Activated T-helper 2 cell treated with anti-CD3 and anti-CD28 coated beads, Interferon-gamma antibody, Interleukin-2, Interleukin-4, amounts not matched to agents 10 μg/mL and 5 μg/mL and 100 μg/mL, durations not matched to agents 14 hours and 24 hours and 36 hours (primary cell): ENCODE data around the gene PRKAG2. TPM values are rescaled to one million over a fixed set of nuclear protein-coding genes. Genes with fewer than 3 reads are reported as not detected.

Experiments
- DNase-seq: peaks from one replicate; pipeline ENCODE4 v3.0.0; 2021; ENCODE audit warnings: low spot score
- H3K27ac Mint-ChIP-seq: one replicate; pipeline ENCODE4 v1.8.0; 2021; ENCODE audit warnings: mixed read lengths
- H3K27me3 Mint-ChIP-seq: one replicate; pipeline ENCODE4 v1.8.0; 2021; ENCODE audit warnings: low read depth, mixed read lengths
- H3K36me3 Mint-ChIP-seq: one replicate; pipeline ENCODE4 v1.8.0; 2021; ENCODE audit warnings: low read depth, mixed read lengths
- H3K4me1 Mint-ChIP-seq: one replicate; pipeline ENCODE4 v1.8.0; 2021; ENCODE audit warnings: low read depth, mixed read lengths
- H3K4me3 Mint-ChIP-seq: one replicate; pipeline ENCODE4 v1.8.0; 2021; ENCODE audit warnings: low read depth, mild to moderate bottlenecking, moderate library complexity, mixed read lengths
- H3K9me3 Mint-ChIP-seq: one replicate; pipeline ENCODE4 v1.8.0; 2021; ENCODE audit warnings: mixed read lengths
- intact Hi-C: fragments of 100-400 bp; cut with micrococcal nuclease; formaldehyde crosslinking; loops from one replicate; pipeline ENCODE4 v1.15.1; 2023
- total RNA-seq: library from RNA; stranded (reverse); gene quantifications from 2 replicates; pipeline ENCODE4 v1.2.3, GENCODE V29; 2022

PRKAG2 gene
- total RNA-seq, 1 donor from 2014 or later, result 14.9 TPM

DNA sequence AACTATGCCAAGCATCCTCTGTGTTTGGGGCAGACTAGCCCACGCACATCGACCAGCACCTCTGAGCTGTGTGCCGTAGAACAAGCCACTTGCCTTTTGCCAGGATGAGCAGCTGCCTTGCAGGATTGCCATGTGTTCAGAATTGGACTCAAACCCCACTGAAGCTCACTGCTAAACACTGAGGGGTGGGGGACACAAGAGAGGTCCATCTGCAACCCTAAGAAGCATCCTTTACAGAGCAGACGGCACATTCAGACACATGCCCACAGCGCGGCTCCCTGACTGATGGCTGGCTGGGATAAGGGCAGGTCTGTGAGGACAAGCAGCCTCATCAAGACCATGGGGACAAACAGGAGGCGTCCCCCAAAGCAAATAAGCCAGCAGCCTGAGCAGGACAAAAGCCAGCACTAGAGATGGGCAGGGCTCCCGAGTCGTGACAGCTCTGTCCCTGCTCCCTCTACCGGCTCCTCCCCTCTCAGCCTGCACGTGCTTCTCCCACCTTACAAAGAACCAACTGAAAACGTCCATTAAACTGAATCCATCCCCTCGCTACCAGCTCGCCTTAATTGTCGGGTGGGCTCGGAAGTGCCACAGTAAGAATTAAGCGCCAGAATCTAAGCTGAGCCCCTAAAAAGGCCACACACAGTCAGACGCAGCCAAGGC, 114.2 kb downstream of the PRKAG2 start:
- Mint-ChIP-seq H3K36me3 (peaks cover 4% of the 10 kb centered on the region), H3K4me3 (no peak overlapping the region), H3K27me3 (peaks cover 2% of the 10 kb centered on the region), H3K4me1 (peaks cover 5% of the 10 kb centered on the region), H3K27ac (no peak overlapping the region), H3K9me3 (peaks cover 5% of the 10 kb centered on the region)
- no peak for DNase-seq
- intact Hi-C loops, result no loop called here

DNA sequence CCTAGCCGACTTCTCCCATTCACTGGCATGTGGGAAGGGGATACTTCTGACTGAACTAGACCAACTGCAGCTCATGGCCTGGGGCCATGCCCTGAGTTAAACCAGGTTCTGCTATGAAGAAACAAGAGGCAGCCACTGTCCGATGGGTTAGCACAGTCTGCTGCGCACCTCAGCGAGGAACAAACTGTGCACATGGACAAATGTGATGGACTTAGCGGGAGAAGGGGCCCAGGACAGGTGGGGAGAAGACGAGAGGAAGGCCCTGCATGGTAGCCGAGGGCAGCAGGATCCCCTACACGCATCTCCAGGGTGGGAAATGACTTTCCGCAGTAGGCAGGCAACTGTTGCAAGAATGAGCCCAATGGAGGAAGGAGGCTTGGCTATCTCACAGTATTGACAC, 115.0 kb downstream of the PRKAG2 start:
- H3K9me3 Mint-ChIP-seq, result peaks cover 5% of the 10 kb centered on the region
- peaks cover 2% of the 10 kb centered on the region for H3K27me3 Mint-ChIP-seq
- H3K36me3 Mint-ChIP-seq, result peaks cover 4% of the 10 kb centered on the region
- H3K4me1 Mint-ChIP-seq, result peaks cover 1% of the 10 kb centered on the region
- H3K27ac Mint-ChIP-seq, result no peak overlapping the region
- no peak for DNase-seq
- no peak overlapping the region for H3K4me3 Mint-ChIP-seq
- intact Hi-C loops, result no loop called here

DNA sequence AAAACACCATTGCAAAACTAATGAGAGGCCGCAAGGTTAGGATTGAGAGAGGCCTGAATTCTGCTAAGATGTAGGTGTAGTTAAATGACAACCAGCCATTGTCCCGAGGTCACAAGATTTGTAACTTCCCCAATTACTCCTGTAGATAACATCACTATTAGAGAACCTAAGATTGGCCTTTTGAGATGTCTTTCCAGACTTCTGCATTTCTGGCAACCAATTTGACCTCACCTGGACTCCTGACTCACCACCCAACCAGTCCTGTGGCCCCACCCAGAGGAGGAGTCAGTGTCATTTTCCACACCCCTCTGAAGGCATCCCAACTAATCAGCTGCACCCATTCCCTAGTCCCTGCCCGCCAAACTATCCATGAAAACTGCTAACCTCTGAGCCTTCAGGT, 115.7 kb downstream of the PRKAG2 start:
- DNase-seq, result no peak
- Mint-ChIP-seq H3K36me3 (peaks cover 4% of the 10 kb centered on the region), H3K9me3 (peaks cover 5% of the 10 kb centered on the region), H3K27me3 (peaks cover 2% of the 10 kb centered on the region), H3K27ac (no peak overlapping the region), H3K4me3 (no peak overlapping the region), H3K4me1 (peaks cover 6% of the 10 kb centered on the region)
- intact Hi-C loops, result no loop called here

DNA sequence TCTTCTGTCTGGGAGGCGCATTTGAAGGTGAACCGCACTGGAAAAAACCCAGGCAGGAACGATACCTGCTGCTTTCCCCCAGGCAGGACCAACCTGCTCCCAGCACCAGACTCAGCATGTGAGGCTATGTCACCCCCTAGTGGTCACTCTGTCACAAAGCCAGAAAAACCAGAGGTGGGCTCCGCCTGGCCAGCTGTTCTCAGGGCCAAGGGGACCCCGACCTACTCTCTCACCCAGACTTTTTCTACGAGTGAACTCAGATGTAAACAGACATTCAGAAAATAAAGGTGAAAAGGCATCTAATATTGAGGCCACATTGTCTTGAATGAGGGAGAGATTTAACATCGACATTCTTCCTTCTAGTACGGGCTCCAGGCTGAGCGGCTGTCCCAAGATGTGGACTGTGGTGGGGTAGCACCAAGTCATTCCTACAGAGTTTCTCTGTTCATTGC, 117.3 kb downstream of the PRKAG2 start:
- DNase-seq, result peak; percentile 28
- Mint-ChIP-seq H3K27ac (no peak overlapping the region), H3K9me3 (no peaks in the 10 kb centered on the region), H3K4me3 (no peak overlapping the region), H3K4me1 (peaks cover 15% of the 10 kb centered on the region), H3K36me3 (no peaks in the 10 kb centered on the region), H3K27me3 (peaks cover 2% of the 10 kb centered on the region)
- intact Hi-C loops, result loop anchor here (1.0 to 5.0 kb wide), 3 partner anchors 133 to 391 kb away; partner anchors contain the start of gene RHEB

DNA sequence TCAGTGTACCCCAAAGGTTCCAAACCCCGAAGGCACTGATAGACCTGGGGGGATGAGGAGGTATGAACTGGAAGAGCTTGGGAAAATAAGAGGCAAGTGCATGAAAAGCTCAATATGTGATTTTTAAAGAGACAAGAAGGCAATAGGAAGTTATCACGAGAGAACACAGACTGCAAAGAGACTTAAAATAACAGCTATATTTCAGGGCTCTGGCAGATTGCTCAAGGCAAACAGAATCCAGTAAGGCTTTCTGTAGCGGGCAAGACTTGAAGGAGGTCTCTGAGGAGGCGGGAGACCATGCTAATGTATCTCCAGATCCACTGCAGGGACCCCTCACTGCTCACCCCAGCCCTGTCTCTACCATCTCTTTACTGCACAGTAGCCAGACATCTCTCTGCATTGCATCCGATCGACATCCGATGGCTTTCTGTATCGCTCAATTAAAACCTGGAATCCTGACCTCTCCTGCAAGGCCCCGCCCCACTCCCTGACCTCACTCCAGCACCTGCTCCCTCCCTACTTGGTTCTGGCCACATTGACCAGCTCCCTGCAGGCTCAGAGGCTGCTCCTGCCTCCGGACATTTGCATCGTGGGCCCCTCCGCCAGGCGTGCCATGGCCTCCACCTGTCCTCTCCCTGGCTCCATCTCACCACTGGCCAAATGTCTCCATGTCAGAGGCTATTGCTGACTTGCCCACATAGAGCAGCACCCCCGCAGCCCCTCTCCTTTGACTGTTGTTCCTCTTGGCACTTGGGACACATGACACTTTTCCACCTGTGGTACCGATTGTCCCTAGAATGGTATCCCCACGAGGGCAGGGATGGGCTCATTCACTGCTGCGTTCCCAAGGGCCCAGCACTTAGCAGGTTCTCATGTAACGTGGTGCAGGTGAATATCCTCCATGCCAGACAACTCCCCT, 118.0 kb downstream of the PRKAG2 start:
- no peak overlapping the region for H3K27ac Mint-ChIP-seq

DNA sequence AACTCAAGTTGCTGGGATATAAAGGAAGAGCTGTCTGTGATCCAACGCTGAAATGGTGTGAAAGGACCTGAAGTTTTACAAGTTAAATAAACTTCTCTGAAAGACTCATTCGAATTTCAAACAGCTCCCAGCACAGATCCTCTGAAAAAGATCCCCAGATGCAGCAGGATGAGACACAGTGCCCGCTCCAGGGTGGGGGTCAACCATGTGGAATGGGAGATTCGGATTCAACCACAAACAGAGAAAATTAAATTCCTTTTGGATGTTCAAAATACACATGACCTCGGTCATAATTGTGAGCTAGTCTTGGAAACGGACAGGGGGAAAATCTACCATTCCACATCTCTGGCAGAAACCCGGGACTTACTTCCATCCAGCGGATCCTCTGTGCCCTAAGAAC, 119.6 kb downstream of the PRKAG2 start:
- DNase-seq, result no peak
- no peak overlapping the region for H3K27ac Mint-ChIP-seq
- intact Hi-C loops, result loop anchor here (5.0 kb wide), 1 partner anchor 240 kb away; the partner anchor contains the start of gene RHEB
- H3K4me1 Mint-ChIP-seq, result peaks cover 15% of the 10 kb centered on the region
- peaks cover 2% of the 10 kb centered on the region for H3K27me3 Mint-ChIP-seq
- no peaks in the 10 kb centered on the region for H3K9me3 Mint-ChIP-seq
- no peak overlapping the region for H3K4me3 Mint-ChIP-seq
- H3K36me3 Mint-ChIP-seq, result no peaks in the 10 kb centered on the region

More for the DNA sequence above, 118.0 kb downstream of the PRKAG2 start:
- Mint-ChIP-seq H3K9me3 (no peaks in the 10 kb centered on the region), H3K4me3 (no peak overlapping the region), H3K4me1 (peaks cover 15% of the 10 kb centered on the region), H3K27me3 (peaks cover 2% of the 10 kb centered on the region), H3K36me3 (no peaks in the 10 kb centered on the region)
- intact Hi-C loops, result loop anchor here (1.0 to 5.0 kb wide), 3 partner anchors 132 to 391 kb away; partner anchors contain the start of gene RHEB
- no peak for DNase-seq

DNA sequence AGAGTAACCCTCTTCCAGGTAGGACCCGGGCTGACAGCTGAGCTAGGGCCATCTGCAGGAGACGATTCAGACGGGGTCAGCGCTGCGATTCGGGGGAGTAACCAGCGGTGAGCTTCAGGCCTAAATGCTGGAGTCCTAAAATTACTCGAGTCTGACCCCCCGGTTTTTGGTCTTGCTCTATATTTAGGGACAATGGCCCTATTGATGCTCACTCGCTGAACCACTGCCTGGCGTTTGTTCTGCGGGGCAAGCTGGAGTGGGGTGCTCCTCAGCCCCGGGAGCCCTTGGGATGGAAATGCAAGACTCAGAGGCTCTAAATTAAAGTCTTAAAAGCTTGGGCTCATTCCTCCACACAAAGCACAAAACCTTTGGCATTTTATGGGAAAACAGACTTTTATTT, 120.0 kb downstream of the PRKAG2 start:
- Mint-ChIP-seq H3K4me1 (peaks cover 15% of the 10 kb centered on the region), H3K9me3 (no peaks in the 10 kb centered on the region), H3K27me3 (peaks cover 2% of the 10 kb centered on the region), H3K27ac (peak overlapping the region; percentile 54), H3K36me3 (no peaks in the 10 kb centered on the region), H3K4me3 (no peak overlapping the region)
- intact Hi-C loops, result loop anchor here (5.0 kb wide), 1 partner anchor 240 kb away; the partner anchor contains the start of gene RHEB
- no peak for DNase-seq

DNA sequence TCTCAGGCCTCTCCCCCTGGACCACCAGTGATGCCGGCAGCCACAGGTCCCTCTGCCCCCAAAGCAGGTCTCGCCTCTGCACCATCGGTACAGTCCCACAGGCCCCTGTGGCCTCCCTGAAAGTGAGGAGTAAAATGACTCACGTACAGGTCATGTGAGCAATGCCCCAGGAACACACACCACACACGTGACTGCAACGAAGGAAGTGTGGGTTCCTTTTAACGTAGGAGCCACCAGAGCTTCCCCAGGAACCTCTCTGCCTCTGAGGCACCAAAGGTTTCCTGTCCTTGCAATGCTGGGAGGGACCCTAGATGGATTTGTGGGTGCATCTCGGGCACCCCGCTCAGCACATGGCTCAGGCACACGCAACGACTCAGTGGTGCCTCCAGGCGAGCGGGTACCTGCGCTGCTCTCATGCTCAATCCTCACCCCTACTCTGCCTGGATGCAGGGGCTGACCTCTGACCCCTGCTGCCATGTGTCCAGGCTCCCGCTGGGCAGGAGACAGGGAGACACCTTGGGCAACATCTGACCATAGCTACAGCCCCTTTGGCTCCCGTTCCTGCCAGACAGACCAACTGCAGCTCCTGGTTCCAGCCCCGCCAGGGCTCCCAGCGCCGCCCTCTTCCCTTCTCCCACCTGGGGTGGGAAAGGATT, 120.7 kb downstream of the PRKAG2 start:
- Mint-ChIP-seq H3K9me3 (no peaks in the 10 kb centered on the region), H3K27me3 (peaks cover 2% of the 10 kb centered on the region), H3K4me3 (peak overlapping the region; percentile 9), H3K4me1 (peaks cover 15% of the 10 kb centered on the region), H3K36me3 (no peaks in the 10 kb centered on the region), H3K27ac (peak overlapping the region; percentile 56)
- intact Hi-C loops, result loop anchor here (5.0 kb wide), 1 partner anchor 239 kb away; the partner anchor contains the start of gene RHEB
- peak; percentile 49 for DNase-seq

DNA sequence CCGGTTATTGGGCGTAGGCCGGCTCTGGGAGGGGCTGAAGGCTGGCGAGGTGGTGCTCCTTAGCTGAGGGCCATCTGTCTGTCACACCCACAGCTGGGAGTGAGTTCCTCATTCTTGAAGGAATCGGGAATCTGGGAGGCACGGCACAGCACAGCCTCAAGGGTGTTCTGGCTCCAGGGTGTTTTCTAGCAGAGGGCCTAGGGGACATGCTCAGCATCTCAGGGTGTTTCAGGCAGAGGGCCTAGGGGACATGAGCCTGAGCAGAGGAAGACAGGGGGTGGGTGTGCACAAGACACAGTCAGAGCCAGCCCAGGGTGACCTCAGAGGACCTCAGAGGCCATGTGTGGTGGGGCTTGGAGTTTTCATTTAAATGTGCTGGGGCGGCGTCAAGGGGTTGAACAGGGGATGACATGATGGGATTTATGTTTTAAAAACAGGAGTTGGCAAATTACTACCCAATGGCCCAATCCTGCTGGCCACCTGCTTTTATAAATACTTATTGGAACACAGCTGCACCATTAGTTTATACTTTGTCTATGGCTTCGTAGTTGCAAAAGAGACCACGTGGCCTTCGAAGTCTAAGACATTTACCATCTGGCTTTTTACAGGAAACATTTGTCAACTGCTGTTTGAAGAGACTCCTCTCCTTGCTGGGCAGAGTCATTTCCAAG, 121.6 kb downstream of the PRKAG2 start:
- Mint-ChIP-seq H3K4me1 (peaks cover 15% of the 10 kb centered on the region), H3K27ac (peak overlapping the region; percentile 8), H3K36me3 (no peaks in the 10 kb centered on the region), H3K27me3 (peaks cover 2% of the 10 kb centered on the region), H3K9me3 (no peaks in the 10 kb centered on the region), H3K4me3 (no peak overlapping the region)
- no peak for DNase-seq
- intact Hi-C loops, result loop anchor here (5.0 kb wide), 1 partner anchor 238 kb away; the partner anchor contains the start of gene RHEB

DNA sequence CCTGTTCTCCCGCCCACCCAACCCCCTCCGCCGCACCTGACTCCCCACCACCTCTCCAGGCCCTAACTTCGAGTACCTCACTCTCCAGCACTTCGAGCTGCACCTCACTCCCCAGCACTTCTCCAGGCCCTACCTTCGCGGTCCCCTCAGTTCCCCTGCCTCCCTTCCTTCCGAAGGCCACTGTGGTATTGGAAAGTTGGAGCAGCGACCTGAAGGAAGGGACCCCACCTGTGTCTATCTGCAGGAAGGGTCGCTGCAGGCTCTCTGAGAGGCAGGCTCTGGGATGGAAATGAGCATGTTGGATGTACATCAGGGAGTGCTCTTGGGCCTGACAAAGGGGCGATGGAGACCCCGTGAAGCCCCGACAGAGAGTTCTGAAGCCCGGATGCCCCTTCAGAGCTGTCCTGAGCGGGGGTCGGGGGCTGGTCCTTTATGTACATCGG, 122.2 kb downstream of the PRKAG2 start:
- H3K9me3 Mint-ChIP-seq, result no peaks in the 10 kb centered on the region
- H3K27me3 Mint-ChIP-seq, result peaks cover 2% of the 10 kb centered on the region
- intact Hi-C loops, result loop anchor here (5.0 kb wide), 1 partner anchor 237 kb away; the partner anchor contains the start of gene RHEB
- no peak overlapping the region for H3K4me3 Mint-ChIP-seq
- no peaks in the 10 kb centered on the region for H3K36me3 Mint-ChIP-seq
- H3K27ac Mint-ChIP-seq, result no peak overlapping the region
- DNase-seq, result no peak
- peaks cover 15% of the 10 kb centered on the region for H3K4me1 Mint-ChIP-seq

DNA sequence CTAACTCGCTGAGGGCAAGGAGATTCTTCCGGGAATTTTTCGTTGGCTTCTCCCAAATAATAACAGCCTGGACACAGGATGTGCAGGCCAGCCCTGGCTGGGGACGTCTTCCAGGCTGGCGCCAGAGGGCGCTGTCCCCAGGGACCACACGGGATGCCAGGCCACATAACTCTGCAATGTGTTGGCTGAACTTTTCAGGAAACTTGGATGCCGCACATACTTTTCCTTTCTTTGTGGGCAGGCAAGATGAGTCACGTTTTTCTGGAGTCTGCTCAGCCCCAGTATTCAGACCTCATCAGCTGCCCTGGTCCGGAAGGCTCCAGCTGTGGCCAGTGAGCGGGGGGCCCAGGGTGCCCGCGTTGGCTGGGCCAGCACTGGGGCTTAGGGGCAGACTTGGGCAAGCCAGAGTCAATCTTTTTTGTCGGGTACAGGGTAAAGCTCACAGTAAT, 122.7 kb downstream of the PRKAG2 start:
- peaks cover 2% of the 10 kb centered on the region for H3K27me3 Mint-ChIP-seq

More for the DNA sequence above, 122.7 kb downstream of the PRKAG2 start:
- Mint-ChIP-seq H3K4me3 (no peak overlapping the region), H3K27ac (no peak overlapping the region), H3K9me3 (no peaks in the 10 kb centered on the region), H3K4me1 (peaks cover 13% of the 10 kb centered on the region), H3K36me3 (no peaks in the 10 kb centered on the region)
- intact Hi-C loops, result no loop called here
- no peak for DNase-seq
